H1 (cell line): ENCODE results near the gene CTBP2. TPM values are rescaled to one million over a fixed set of nuclear protein-coding genes. Genes with fewer than 3 reads are reported as not detected.

Source experiments
- CTCF ChIA-PET: fragments of 300-600 bp; sonication (Branson Sonifier 250); formaldehyde crosslinking; loops from one replicate; lab custom pipeline; 2021; ENCODE audit not compliant: partially characterized antibody; lab: Charles Lee
- POLR2A ChIA-PET: fragments of 300-600 bp; sonication (Branson Sonifier 250); formaldehyde crosslinking; loops from one replicate; lab custom pipeline; 2021; ENCODE audit warnings: inconsistent platforms; ENCODE audit not compliant: partially characterized antibody; lab: Charles Lee
- DNase-seq, 2 experiments: peaks; one replicate each; pipeline versions ENCODE4 v3.0.0 to v3.0.0-alpha.2; 2010 to 2022; ENCODE audit warnings: low spot score in 2 of 2, low read depth in 1 of 2, mixed read lengths in 1 of 2
- FAIRE-seq: peaks from 2 replicates; lab custom pipeline; 2011; peaks lifted over from hg19 to GRCh38; lab: Jason Lieb, UNC
- H2AFZ ChIP-seq: 2 replicates; pipeline ENCODE4 v1.8.1; 2012; ENCODE audit warnings: low read length, inconsistent platforms
- H2AK5ac ChIP-seq: 2 replicates; pipeline ENCODE4 v1.6.1; 2013; ENCODE audit warnings: low read depth, low read length
- H2BK120ac ChIP-seq: replicated peaks from 2 replicates; pipeline ENCODE3; 2013; ENCODE audit warnings: low read depth, low read length, inconsistent platforms
- H2BK12ac ChIP-seq: 2 replicates; pipeline ENCODE4 v1.6.1; 2013; ENCODE audit warnings: low read depth, low read length
- H2BK15ac ChIP-seq: 2 replicates; pipeline ENCODE4 v1.6.1; 2013; ENCODE audit warnings: low read length
- H2BK20ac ChIP-seq: 2 replicates; pipeline ENCODE4 v1.6.1; 2013; ENCODE audit warnings: low read length
- H2BK5ac ChIP-seq: 2 replicates; pipeline ENCODE4 v1.6.1; 2013; ENCODE audit warnings: low read depth, low read length
- H3K14ac ChIP-seq: 2 replicates; pipeline ENCODE4 v1.6.1; 2013; ENCODE audit warnings: inconsistent platforms; ENCODE audit not compliant: insufficient read length
- H3K18ac ChIP-seq: 2 replicates; pipeline ENCODE4 v1.6.1; 2013; ENCODE audit warnings: low read length; ENCODE audit errors: extremely low read depth
- H3K23ac ChIP-seq: 2 replicates; pipeline ENCODE4 v1.6.1; 2013; ENCODE audit warnings: inconsistent platforms; ENCODE audit not compliant: insufficient read length
- H3K23me2 ChIP-seq: 2 replicates; pipeline ENCODE4 v1.6.1; 2013; ENCODE audit warnings: low read depth, low read length
- H3K27ac ChIP-seq: 2 replicates; pipeline ENCODE4 v1.6.1; 2011; ENCODE audit warnings: low read depth, low read length, inconsistent platforms
- H3K27me3 ChIP-seq, 4 experiments: replicated peaks in 1 of 4; 1 replicate in 1 of 4; 2 replicates in 3 of 4; pipeline versions ENCODE4 v1.6.1 to v1.8.1; 2011 to 2013; ENCODE audit warnings: low read length in 3 of 4, mild to moderate bottlenecking in 3 of 4, inconsistent platforms in 2 of 4, mixed read lengths in 2 of 4, moderate library complexity in 1 of 4; ENCODE audit not compliant: control insufficient read depth in 3 of 4, insufficient read depth in 3 of 4; ENCODE audit errors: extremely low read depth in 1 of 4
- H3K36me3 ChIP-seq, 4 experiments: 2 replicates each; pipeline versions ENCODE4 v1.6.1 to v1.8.1; 2011 to 2013; ENCODE audit warnings: mild to moderate bottlenecking in 4 of 4, low read length in 3 of 4, moderate library complexity in 2 of 4, control low read depth in 1 of 4, inconsistent platforms in 1 of 4; ENCODE audit not compliant: insufficient read depth in 4 of 4, control insufficient read depth in 2 of 4
- H3K4ac ChIP-seq: replicated peaks from 2 replicates; pipeline ENCODE3; 2013; ENCODE audit warnings: low read length, low read depth, mixed read lengths, inconsistent platforms; ENCODE audit not compliant: insufficient read length
- H3K4me1 ChIP-seq, 4 experiments: replicated peaks in 1 of 4; 1 replicate in 1 of 4; 2 replicates in 3 of 4; pipeline versions ENCODE4 v1.6.1 to v1.8.1; 2011 to 2013; ENCODE audit warnings: low read length in 3 of 4, inconsistent platforms in 2 of 4, mixed read lengths in 1 of 4; ENCODE audit not compliant: insufficient read depth in 4 of 4, control insufficient read depth in 3 of 4
- H3K4me2 ChIP-seq, 2 experiments: 2 replicates each; pipeline versions ENCODE4 v1.6.1 to v1.8.1; 2011 to 2013; ENCODE audit warnings: low read depth in 2 of 2, low read length in 2 of 2, control low read depth in 1 of 2, inconsistent platforms in 1 of 2, mild to moderate bottlenecking in 1 of 2; ENCODE audit not compliant: insufficient read depth in 1 of 2
- H3K4me3 ChIP-seq, 4 experiments: fragments of 200-600, 300-600 bp in 1 of 4; sonication (generic), shearing (Covaris generic), sonication (Bioruptor Twin) in 1 of 4; 2 replicates each; pipeline versions ENCODE4 v1.5.1 to v1.8.1; 2011 to 2016; ENCODE audit warnings: low read length in 4 of 4, low read depth in 3 of 4, control low read depth in 2 of 4, inconsistent platforms in 2 of 4, mild to moderate bottlenecking in 2 of 4, mixed read lengths in 1 of 4, moderate library complexity in 1 of 4; ENCODE audit not compliant: insufficient read depth in 2 of 4; ENCODE audit errors: extremely low read depth in 1 of 4
- H3K56ac ChIP-seq: replicated peaks from 2 replicates; pipeline ENCODE3; 2013; ENCODE audit warnings: low read depth, mild to moderate bottlenecking, mixed read lengths, low read length, inconsistent platforms; ENCODE audit not compliant: insufficient read length
- H3K79me1 ChIP-seq: 2 replicates; pipeline ENCODE4 v1.6.1; 2013; ENCODE audit warnings: low read depth, low read length, control low read depth
- H3K79me2 ChIP-seq, 2 experiments: 2 replicates each; pipeline versions ENCODE4 v1.6.1 to v1.8.1; 2012 to 2013; ENCODE audit warnings: low read length in 2 of 2, mild to moderate bottlenecking in 2 of 2, inconsistent platforms in 1 of 2; ENCODE audit not compliant: insufficient read depth in 2 of 2, control insufficient read depth in 1 of 2
- H3K9ac ChIP-seq, 4 experiments: replicated peaks in 1 of 4; 1 replicate in 1 of 4; 2 replicates in 3 of 4; pipeline versions ENCODE4 v1.6.1 to v1.8.1; 2011 to 2013; ENCODE audit warnings: low read depth in 3 of 4, low read length in 3 of 4, control low read depth in 2 of 4, mild to moderate bottlenecking in 2 of 4, moderate library complexity in 2 of 4, inconsistent platforms in 1 of 4; ENCODE audit errors: extremely low read depth in 1 of 4
- H3K9me3 ChIP-seq, 2 experiments: 2 replicates each; pipeline versions ENCODE4 v1.6.1 to v1.8.1; 2012 to 2013; ENCODE audit warnings: mild to moderate bottlenecking in 2 of 2, moderate library complexity in 2 of 2, control low read depth in 1 of 2, inconsistent platforms in 1 of 2, low read depth in 1 of 2, low read length in 1 of 2, mixed read lengths in 1 of 2; ENCODE audit not compliant: insufficient read depth in 2 of 2
- H4K20me1 ChIP-seq, 2 experiments: replicated peaks in 1 of 2; 2 replicates each; pipeline versions ENCODE3 to v1.8.1; 2011 to 2013; ENCODE audit warnings: inconsistent platforms in 2 of 2, low read length in 2 of 2, mild to moderate bottlenecking in 1 of 2; ENCODE audit not compliant: insufficient read depth in 2 of 2, control insufficient read depth in 1 of 2
- H4K5ac ChIP-seq: 2 replicates; pipeline ENCODE4 v1.6.1; 2013; ENCODE audit warnings: low read length, low read depth, mixed read lengths, inconsistent platforms; ENCODE audit not compliant: insufficient read length
- H4K8ac ChIP-seq: 2 replicates; pipeline ENCODE4 v1.8.0; 2013; ENCODE audit warnings: mild to moderate bottlenecking, moderate library complexity, low read length, inconsistent platforms; ENCODE audit not compliant: insufficient read depth; ENCODE audit errors: extremely low read depth
- H4K91ac ChIP-seq: replicated peaks from 2 replicates; pipeline ENCODE3; 2013; ENCODE audit warnings: low read length, mixed read lengths, inconsistent platforms; ENCODE audit not compliant: insufficient read length
- BCL11A ChIP-seq, 2 experiments: IDR thresholded peaks; one replicate each; pipeline ENCODE4 v1.6.1; 2011; ENCODE audit warnings: low read depth in 2 of 2, low read length in 2 of 2, mild to moderate bottlenecking in 2 of 2
- RXRA ChIP-seq: IDR thresholded peaks from 2 replicates; pipeline ENCODE4 v1.6.1; 2011; ENCODE audit warnings: low read depth, mild to moderate bottlenecking, low read length, moderate library complexity; ENCODE audit not compliant: insufficient read depth
- SIX5 ChIP-seq: IDR thresholded peaks from 2 replicates; pipeline ENCODE4 v1.6.1; 2011; ENCODE audit warnings: mild to moderate bottlenecking, low read depth, low read length
- SP4 ChIP-seq: IDR thresholded peaks from 2 replicates; pipeline ENCODE4 v1.6.1; 2012; ENCODE audit warnings: low read length, inconsistent platforms
- SUZ12 ChIP-seq: fragments of 200-600 bp; sonication (generic); IDR thresholded peaks from 2 replicates; pipeline ENCODE4 v1.6.1; 2012; ENCODE audit warnings: mild to moderate bottlenecking, inconsistent platforms, low read length, moderate library complexity, mixed read lengths
- TAF7 ChIP-seq: optimal IDR thresholded peaks from 2 replicates; pipeline ENCODE3; 2011; ENCODE audit warnings: low read depth, mild to moderate bottlenecking, inconsistent platforms, low read length, moderate library complexity, borderline replicate concordance
- WGBS, 2 experiments: shearing (Covaris generic) in 1 of 2; methylation state at CpG; one replicate each; pipeline versions ENCODE4 v1.1.6 to v1.1.7; 2013 to 2015; ENCODE audit warnings: low lambda C conversion rate in 2 of 2, mixed read lengths in 2 of 2, inconsistent platforms in 1 of 2, low coverage in 1 of 2, missing lambda C conversion rate in 1 of 2; ENCODE audit not compliant: insufficient replicate concordance in 2 of 2, insufficient coverage in 1 of 2, insufficient read length in 1 of 2; ENCODE audit errors: extremely low coverage in 1 of 2, missing lambda C conversion rate in 1 of 2; 5-methylcytosine and 5-hydroxymethylcytosine counted together
- polyA plus RNA-seq, 7 experiments: library from polyadenylated mRNA; depleted of rRNA in 3 of 7; stranded (reverse) in 5 of 7; unstranded in 2 of 7; fragments of >200 nt in 5 of 7; fragments of 200-250 nt in 2 of 7; gene quantifications; 1 replicate in 5 of 7; 2 replicates in 1 of 7; 4 replicates in 1 of 7; pipeline versions ENCODE4 v1.2.1 to v1.2.3, GENCODE V29; 2011 to 2013; ENCODE audit warnings: missing spikeins in 2 of 7, mixed read lengths in 2 of 7
- total RNA-seq: library from RNA; stranded (reverse); fragmentation: NEBNext Ultra II Directional; extraction: Animal tissue kit (Norgen Biotek cat#: 25700); gene quantifications from 2 replicates; pipeline ENCODE4 v1.2.1, GENCODE V29; 2021

CTBP2 gene
- total and polyA plus RNA-seq, 2 of the 8 experiments (the other 6 are each of a cell fraction or from before 2014, with no cell fraction given): 208 to 221 TPM

DNA sequence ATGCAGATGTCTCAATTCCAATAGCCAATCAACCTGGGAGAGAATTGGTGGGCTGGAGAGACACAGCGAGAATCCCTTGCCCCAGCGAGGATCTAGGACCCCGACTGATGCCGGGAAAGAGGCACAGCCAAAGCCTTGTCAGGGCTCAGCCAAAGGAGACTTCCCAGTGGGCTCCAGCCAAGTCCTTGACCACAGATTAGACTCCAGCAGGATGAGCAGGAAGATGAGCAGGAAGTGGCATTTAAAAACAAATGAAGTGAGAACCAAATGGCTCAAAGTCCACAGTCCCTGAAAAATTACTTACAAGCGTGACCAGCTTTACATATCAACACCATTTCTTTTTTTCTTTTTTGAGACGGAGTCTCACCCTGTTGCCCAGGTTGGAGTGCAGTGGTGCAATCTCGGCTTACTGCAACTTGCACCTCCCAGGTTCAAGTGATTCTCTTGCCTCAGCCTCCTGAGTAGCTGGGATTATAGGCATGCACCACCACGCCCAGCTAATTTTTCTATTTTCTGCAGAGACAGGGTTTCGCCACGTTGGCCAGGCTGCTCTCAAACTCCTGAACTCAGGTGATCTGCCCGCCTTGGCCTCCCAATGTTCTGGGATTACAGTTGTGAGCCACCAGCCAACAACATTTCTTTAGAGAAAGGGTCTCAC lies 40.2 kb downstream of the CTBP2 start:
- no peak overlapping the region for H3K23ac ChIP-seq

More for the DNA sequence above, 40.2 kb downstream of the CTBP2 start:
- 87% methylated on average over 11 of the region's 11 CpGs; no CpG with 5 or more reads in 1 of the 2 experiments for WGBS, 2 experiments
- H3K56ac ChIP-seq: no peak overlapping the region
- no peak overlapping the region for H3K4me3 ChIP-seq
- no peak overlapping the region for H3K4me2 ChIP-seq
- peaks cover 81 to 91% of the 10 kb centered on the region in 2 experiments for H4K20me1 ChIP-seq
- H2AFZ ChIP-seq: no peak overlapping the region
- H4K8ac ChIP-seq: no peak overlapping the region
- no peak overlapping the region for H2BK15ac ChIP-seq
- no peak overlapping the region for H2BK20ac ChIP-seq
- H2AK5ac ChIP-seq: no peak overlapping the region
- no peak overlapping the region for H2BK5ac ChIP-seq
- H3K4me1 ChIP-seq: peaks cover 13 to 46% (median 26%) of the 10 kb centered on the region in 4 experiments
- H3K27ac ChIP-seq: no peak overlapping the region
- peaks cover 93 to 100% of the 10 kb centered on the region in 2 experiments for H3K79me2 ChIP-seq
- CTCF ChIA-PET: interaction anchor here (0.8 to 1.9 kb wide), 3 partner anchors 9 to 32 kb away, joined by 3 to 7 read pairs (median 3); no protein-coding TSS in a partner anchor
- H2BK12ac ChIP-seq: no peak overlapping the region
- no peak for DNase-seq
- H4K5ac ChIP-seq: no peak overlapping the region
- H3K4ac ChIP-seq: no peak overlapping the region
- no peaks in the 10 kb centered on the region for H3K9me3 ChIP-seq
- POLR2A ChIA-PET: interaction anchor here (1.1 to 2.4 kb wide), 3 partner anchors 9 to 17 kb away, joined by 3 to 8 read pairs (median 5); no protein-coding TSS in a partner anchor
- no peak overlapping the region for H3K9ac ChIP-seq
- H3K36me3 ChIP-seq: peaks cover 0 to 42% (median 5%) of the 10 kb centered on the region in 4 experiments; a peak in 7 of 8 replicates
- H3K27me3 ChIP-seq: no peaks in the 10 kb centered on the region
- TF ChIP-seq BCL11A (IDR thresholded peaks at IDR 0.05; ENCODE audit: low read depth in 2 of 2, low read length in 2 of 2) (no peak), TAF7 (no peak), SUZ12 (no peak), RXRA (no peak), SP4 (no peak), SIX5 (no peak)
- no peak overlapping the region for H3K18ac ChIP-seq
- FAIRE-seq: no peak
- no peaks in the 10 kb centered on the region for H3K23me2 ChIP-seq
- H3K14ac ChIP-seq: no peak overlapping the region
- no peak overlapping the region for H4K91ac ChIP-seq
- H3K79me1 ChIP-seq: peaks cover 47% of the 10 kb centered on the region
- no peak overlapping the region for H2BK120ac ChIP-seq
